Measurements from ENCODE around the gene TANK.

Gene TANK

GRCh38 chr2:161128885-161129284 is 31.3 kb upstream of the TANK start:
- H3K27me3 ChIP-seq (ENCODE audit: insufficient read depth, low read length, poor library complexity, severe bottlenecking): no peaks in the 10 kb centered on the region
- H3K9me3 ChIP-seq (ENCODE audit: insufficient read depth, low read depth, low read length): no peaks in the 10 kb centered on the region
- H3F3A ChIP-seq (ENCODE audit: low read depth): no peaks in the 10 kb centered on the region
- H3K4me3 ChIP-seq (ENCODE audit: low read length, poor library complexity, severe bottlenecking): no peak overlapping the region
- H3K79me2 ChIP-seq (ENCODE audit: insufficient read depth, low read length): no peaks in the 10 kb centered on the region
- no peaks in the 10 kb centered on the region for H3K9me2 ChIP-seq (replicated peaks; ENCODE audit: low read depth, low read length)
- no peak overlapping the region for H2AFZ ChIP-seq (ENCODE audit: low read length)
- no peak for TF ChIP-seq CTCF (conservative IDR thresholded peaks at IDR 0.05; ENCODE audit: low read length)
- no peak for TF ChIP-seq EZH2phosphoT487 (IDR thresholded peaks at IDR 0.05; ENCODE audit: borderline replicate concordance)
- no peaks in the 10 kb centered on the region for H4K20me1 ChIP-seq (ENCODE audit: insufficient read depth, low read length, poor library complexity, severe bottlenecking)
- H3K36me3 ChIP-seq (ENCODE audit: insufficient read depth, low read length): no peaks in the 10 kb centered on the region
- peaks cover 13% of the 10 kb centered on the region for H3K4me1 ChIP-seq (ENCODE audit: insufficient read depth, low read length, poor library complexity, severe bottlenecking)
- no peak overlapping the region for H3K4me2 ChIP-seq (ENCODE audit: low read depth, low read length, poor library complexity, severe bottlenecking)
- H3K9ac ChIP-seq (ENCODE audit: low read depth, low read length, poor library complexity, severe bottlenecking): no peak overlapping the region

- peaks cover 5% of the 10 kb centered on the region for H3K4me1 ChIP-seq (ENCODE audit: insufficient read depth, low read length, poor library complexity, severe bottlenecking)
Measured at GRCh38 chr2:161130354-161130753, 29.9 kb upstream of the TANK start.

GRCh38 chr2:161131074-161131680 is 29.1 kb upstream of the TANK start:
- no peaks in the 10 kb centered on the region for H3K79me2 ChIP-seq (ENCODE audit: insufficient read depth, low read length)
- no peak overlapping the region for H3K4me2 ChIP-seq (ENCODE audit: low read depth, low read length, poor library complexity, severe bottlenecking)
- H3K9me2 ChIP-seq (replicated peaks; ENCODE audit: low read depth, low read length): no peaks in the 10 kb centered on the region
- no peaks in the 10 kb centered on the region for H3K36me3 ChIP-seq (ENCODE audit: insufficient read depth, low read length)
- H3K27me3 ChIP-seq (ENCODE audit: insufficient read depth, low read length, poor library complexity, severe bottlenecking): no peaks in the 10 kb centered on the region
- H3K9me3 ChIP-seq (ENCODE audit: insufficient read depth, low read depth, low read length): no peaks in the 10 kb centered on the region
- TF ChIP-seq EZH2phosphoT487 (IDR thresholded peaks at IDR 0.05; ENCODE audit: borderline replicate concordance) (no peak), CTCF (conservative IDR thresholded peaks at IDR 0.05; ENCODE audit: low read length) (no peak)
- no peak overlapping the region for H3K9ac ChIP-seq (ENCODE audit: low read depth, low read length, poor library complexity, severe bottlenecking)
- H3F3A ChIP-seq (ENCODE audit: low read depth): no peaks in the 10 kb centered on the region
- no peak overlapping the region for H3K4me3 ChIP-seq (ENCODE audit: low read length, poor library complexity, severe bottlenecking)
- peaks cover 13% of the 10 kb centered on the region for H3K4me1 ChIP-seq (ENCODE audit: insufficient read depth, low read length, poor library complexity, severe bottlenecking)
- H4K20me1 ChIP-seq (ENCODE audit: insufficient read depth, low read length, poor library complexity, severe bottlenecking): no peaks in the 10 kb centered on the region
- H2AFZ ChIP-seq (ENCODE audit: low read length): no peak overlapping the region

More at GRCh38 chr2:161130354-161130753, 29.9 kb upstream of the TANK start:
- Histone ChIP-seq H3K36me3 (ENCODE audit: insufficient read depth, low read length) (no peaks in the 10 kb centered on the region), H4K20me1 (ENCODE audit: insufficient read depth, low read length, poor library complexity, severe bottlenecking) (no peaks in the 10 kb centered on the region), H3K79me2 (ENCODE audit: insufficient read depth, low read length) (no peaks in the 10 kb centered on the region), H3F3A (ENCODE audit: low read depth) (no peaks in the 10 kb centered on the region), H2AFZ (ENCODE audit: low read length) (no peak overlapping the region), H3K9me2 (replicated peaks; ENCODE audit: low read depth, low read length) (no peaks in the 10 kb centered on the region), H3K4me2 (ENCODE audit: low read depth, low read length, poor library complexity, severe bottlenecking) (no peak overlapping the region), H3K27me3 (ENCODE audit: insufficient read depth, low read length, poor library complexity, severe bottlenecking) (no peaks in the 10 kb centered on the region), H3K9ac (ENCODE audit: low read depth, low read length, poor library complexity, severe bottlenecking) (no peak overlapping the region), H3K4me3 (ENCODE audit: low read length, poor library complexity, severe bottlenecking) (no peak overlapping the region), H3K9me3 (ENCODE audit: insufficient read depth, low read depth, low read length) (no peaks in the 10 kb centered on the region)
- no peak for TF ChIP-seq EZH2phosphoT487 (IDR thresholded peaks at IDR 0.05; ENCODE audit: borderline replicate concordance)
- no peak for TF ChIP-seq CTCF (conservative IDR thresholded peaks at IDR 0.05; ENCODE audit: low read length)
